EL (cell line): Measurements from ENCODE around the gene SORBS1.
"Not testable (repeated sequence)": the region's sequence is repeated elsewhere in the genome, so short reads cannot be mapped to it uniquely, and the experiment has no call there.

Experiments used
- DNase-seq: peaks from one replicate; pipeline ENCODE4 v3.0.0-alpha.2; 2016

Gene SORBS1

DNA sequence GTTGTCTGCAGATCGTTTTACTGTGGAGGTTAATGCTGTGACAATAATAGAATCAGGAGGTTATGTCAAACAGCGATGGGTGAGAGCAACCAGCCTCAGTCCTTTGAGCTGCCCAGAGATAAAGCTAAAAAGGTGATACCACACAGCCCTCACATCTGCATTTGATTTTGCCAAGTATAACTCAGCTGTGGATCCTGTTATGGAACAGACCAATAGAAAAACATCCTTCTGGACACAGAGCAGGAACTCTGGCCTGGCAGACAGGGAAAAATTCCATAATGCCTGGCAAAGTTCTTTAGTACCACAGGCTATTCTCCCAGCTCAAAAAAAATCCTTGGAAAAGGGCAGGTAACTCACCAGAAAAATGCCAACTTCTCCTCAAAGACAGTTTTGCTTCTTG is 183.2 kb downstream of the SORBS1 start:
- DNase-seq, result no peak

DNA sequence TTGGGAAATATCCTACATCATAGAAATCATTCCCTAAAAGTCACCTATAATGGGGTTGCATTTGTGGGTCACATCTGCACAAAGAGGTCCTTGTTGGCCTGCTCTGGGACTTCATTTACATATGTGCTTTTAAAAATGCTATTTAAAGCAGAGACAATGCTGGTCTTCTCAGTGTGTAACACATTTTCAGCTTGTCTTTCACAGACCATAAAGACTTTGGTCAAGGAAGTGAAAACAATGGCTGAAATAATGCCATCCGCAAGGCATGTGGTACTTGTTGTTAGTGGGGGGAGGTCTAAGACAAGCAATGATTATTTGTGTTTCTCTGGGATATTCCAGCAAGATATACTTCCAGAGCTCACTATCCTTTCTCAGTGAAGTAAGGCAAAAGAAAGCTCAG is 185.8 kb downstream of the SORBS1 start:
- no peak for DNase-seq

DNA sequence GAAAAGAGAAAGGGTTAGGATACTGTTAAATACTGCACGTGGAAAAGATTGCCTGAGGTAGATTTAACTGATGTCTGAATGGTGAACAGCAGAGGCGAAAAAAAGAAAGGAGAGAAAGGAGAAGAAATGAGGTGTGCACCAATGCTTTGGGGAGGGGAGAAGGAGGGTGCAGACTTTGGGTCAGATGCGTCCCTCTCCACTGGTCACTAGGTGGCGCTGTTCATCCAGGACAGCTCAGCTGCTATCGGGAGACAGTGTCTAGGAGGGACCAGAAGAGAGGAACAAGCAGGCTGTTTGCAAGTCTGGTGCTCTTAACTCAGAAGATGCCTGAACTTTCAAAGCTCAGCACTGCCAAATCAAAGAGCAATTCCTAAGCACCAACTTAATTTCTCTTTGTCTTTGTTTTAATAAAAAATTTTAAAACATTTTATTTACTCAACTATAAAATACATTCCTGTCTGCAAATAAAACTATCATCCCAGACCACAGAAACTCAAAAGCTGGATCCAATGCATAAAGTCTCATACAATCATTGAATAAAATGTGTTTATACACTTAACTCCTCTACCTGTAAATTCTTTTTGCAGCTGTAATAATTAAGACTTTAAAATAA is 186.5 kb downstream of the SORBS1 start:
- peak; percentile 73 for DNase-seq

DNA sequence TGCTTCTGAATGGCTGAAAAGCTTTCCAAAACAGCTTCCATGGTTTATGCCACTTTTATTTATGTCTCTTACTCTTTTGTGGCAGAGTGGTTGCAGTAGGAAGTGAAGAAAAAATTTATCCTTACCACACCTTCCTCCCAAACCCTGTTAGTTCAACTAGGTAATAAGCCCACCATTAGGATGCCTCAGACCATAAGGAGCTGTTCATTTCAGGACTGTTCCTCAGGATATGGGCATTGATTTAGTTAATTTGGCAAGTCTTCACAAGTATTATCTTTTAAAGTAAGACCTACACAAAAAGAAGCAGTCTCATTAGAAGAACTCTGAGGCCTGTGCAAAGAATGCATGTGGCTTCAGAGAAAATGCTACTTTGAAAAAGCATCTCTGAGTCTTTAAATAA is 187.5 kb downstream of the SORBS1 start:
- DNase-seq, result no peak

DNA sequence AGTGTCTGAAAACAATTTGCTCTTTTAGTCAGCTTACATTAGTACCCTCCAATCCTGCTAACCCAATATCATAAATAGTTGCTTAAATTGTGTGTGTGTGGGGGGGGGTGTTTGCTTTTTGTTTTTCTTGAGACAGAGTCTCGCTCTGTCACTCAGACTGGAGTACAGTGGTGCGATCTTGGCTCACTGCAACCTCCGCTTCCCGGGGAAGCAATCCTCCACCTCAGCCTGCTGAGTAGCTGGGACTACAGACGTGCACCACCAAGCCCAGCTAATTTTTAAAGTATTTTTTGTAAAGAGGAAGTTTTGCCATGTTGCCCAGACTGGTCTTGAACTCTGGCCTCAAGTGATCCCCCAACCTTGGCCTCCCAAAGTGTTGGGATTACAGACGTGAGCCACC is 196.8 kb downstream of the SORBS1 start:
- no peak for DNase-seq

DNA sequence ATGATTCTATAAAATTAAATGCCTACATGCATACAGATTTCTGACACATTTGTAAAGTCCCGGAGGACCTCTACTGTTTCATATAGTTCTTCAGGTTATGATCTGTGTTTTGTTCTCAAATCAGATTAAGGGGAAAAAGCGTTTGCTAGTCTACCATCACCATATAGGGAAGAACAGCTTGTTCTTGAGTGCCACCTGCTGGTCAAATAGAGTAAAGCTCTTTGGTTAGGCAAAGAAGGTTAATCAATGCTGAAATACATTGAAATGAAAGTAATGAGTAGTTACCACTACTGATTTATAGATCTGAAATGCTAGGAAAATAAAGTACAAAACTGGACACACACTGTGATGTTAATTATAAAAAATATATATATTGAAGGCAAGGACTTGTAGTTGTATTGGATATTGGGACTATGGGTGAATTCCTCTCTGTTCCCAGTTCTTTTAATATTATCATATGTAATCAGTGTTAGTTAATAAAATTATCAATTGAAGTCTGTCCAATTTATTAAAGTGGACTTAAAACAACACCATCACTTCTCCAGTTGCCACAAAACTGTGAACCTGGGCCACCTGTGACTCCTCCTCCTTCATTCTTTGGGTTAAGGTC is 197.8 kb downstream of the SORBS1 start:
- DNase-seq, result peak; percentile 74

DNA sequence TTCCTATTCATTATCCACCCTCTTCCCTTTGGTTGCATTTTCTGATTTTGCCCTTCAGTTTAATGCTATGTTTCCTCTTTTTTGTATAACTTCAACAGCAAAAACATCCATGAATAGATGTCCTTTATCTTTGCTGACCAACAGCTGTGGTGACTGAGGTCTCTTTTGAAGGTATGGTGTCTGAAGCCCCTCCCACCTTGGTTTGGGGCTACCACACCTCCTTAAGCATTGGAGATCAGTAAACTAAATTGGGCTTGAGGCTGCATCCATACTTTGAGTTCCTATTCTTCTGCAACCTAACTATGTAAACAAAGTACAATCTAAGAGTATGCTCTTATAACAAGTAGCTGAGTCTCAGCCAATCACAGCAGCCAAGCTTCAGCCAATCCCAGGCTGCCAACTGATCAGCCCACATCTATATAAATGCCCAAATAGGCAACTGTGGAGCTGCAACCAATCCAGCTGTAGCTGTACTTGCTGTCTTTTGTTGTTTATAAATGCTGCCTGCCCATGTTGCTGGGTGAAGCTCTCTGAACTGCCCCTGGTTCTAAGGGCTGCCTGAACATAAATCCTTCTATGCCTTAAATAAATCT is 201.0 kb downstream of the SORBS1 start:
- DNase-seq, result peak; percentile 24

DNA sequence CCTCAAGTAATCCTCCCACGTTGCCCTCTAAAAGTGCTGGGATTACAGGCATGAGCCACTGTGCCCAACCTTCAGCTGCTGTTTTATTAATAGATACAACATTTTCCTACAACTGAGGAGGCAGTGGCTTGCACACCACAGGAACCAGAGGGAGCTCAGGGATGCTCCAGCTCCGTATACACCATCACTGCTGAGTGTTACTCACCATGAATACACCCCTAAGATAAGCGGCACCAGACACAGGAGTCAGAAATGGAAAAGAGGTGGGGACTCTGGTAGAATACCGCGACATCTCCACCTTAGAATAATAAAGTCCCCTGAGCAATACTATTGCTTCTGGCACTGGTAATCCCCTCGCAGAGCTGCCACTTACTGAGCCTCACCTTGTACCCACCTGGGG is 201.7 kb downstream of the SORBS1 start:
- no peak for DNase-seq

DNA sequence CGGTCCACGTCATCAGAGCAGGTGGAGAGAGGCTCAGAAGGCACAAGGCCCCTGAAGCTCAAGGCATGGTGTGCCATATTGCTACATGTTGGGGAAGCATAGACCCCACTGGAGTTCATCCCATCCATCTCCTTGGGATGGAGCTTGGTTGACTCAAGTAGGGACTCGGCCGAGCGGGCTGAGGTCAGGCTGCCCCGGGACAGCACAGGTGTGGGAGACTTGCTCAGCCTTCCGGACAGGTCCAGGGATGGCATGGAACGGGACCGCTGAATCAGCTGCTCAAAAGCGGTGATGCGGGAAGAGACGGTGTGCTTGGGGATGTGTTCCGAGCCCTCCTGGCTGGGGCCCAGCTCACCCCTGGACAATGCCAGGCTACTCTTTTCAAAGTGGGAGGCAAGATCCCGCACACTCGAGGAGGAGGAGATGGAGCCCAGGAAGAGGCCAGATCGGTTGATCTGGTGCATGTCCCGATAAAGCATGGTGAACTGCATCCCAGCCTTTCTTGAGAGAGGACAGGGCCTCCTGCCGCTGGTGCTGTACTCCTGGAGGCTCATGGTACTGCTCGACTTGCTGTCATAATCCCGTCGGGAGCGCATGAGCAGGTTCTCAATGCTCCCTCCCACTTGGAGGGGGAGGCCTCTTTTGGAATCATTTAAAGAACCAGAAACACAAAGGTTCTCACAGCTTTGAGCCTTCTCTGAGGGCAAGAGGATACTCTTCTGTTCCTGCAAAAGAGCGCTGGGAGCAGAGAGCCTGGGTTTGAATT is 204.8 kb downstream of the SORBS1 start:
- DNase-seq, result no peak

DNA sequence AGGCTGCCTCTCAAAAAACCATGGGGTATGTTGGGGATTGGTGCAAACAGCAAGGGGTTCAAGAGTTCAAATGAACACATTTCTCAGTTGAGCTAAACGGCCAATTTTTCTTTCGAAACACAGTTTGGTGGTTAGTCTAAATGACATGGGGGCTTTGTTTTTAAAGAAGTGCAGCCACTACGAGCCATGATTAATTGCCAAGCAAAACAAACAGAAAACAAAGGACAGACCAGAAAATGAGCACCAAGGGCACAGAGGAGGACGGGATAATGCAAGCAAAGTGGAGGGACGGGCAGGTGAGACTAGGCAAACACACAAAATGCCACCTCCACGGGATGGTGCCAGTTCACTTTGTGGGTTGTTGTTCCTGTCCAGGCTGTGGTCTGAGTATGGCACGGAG is 205.9 kb downstream of the SORBS1 start:
- DNase-seq, result no peak

DNA sequence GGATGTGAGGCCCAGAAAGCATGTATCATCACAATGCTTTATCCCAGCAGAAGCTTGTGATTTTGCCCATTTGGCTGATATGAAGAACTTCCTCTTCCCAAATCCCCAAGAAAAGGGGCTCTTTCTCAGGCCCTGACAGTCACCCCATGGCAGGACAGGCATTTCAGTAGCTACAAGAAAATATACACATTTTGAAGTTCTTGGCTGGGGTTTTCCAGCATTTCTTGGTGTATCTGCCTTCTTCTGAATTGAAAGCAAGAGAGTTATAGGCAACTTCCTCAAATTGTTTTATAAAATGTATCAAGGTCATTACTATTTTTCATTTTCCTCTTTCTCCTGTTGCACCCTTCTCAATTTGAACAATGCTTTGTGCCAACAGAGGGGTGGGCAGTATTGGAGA is 207.1 kb downstream of the SORBS1 start:
- no peak for DNase-seq

DNA sequence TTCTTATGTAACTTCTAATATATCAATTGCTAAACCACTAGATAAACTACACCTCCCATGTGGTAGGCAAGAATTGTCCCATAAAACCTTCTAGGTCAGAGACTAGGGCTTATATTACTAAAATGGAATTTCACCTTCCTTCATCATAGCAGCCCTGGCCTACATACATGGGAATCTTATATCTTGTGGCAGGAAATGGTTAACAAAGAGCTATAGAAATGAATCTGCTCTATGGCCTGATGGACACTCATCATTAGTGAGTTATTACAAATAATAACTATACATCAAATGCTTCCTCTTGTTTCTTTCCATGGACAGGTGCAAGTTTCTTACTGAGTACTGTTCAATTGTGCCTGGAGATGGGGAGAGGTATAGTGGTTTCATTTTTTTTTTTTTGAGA is 208.0 kb downstream of the SORBS1 start:
- no peak for DNase-seq

DNA sequence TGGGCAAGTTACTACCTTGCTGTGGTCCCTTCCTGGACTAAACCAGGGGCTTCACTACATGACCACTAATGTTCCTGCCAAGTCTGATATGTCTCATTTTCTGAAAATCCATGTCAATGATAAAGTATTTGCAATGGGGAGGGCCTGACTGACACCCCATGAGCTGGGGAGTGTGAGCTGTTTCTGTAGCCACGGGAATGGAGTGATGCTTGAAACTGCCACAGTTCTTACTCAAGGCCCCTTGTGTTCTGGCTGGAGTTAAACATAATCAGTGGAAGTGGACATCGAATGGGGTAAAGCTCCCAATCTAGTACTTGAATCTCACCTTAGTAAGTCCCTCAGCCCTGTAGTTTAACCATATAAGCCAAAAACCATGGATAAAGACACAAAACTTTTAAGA is 208.5 kb downstream of the SORBS1 start:
- DNase-seq, result no peak

DNA sequence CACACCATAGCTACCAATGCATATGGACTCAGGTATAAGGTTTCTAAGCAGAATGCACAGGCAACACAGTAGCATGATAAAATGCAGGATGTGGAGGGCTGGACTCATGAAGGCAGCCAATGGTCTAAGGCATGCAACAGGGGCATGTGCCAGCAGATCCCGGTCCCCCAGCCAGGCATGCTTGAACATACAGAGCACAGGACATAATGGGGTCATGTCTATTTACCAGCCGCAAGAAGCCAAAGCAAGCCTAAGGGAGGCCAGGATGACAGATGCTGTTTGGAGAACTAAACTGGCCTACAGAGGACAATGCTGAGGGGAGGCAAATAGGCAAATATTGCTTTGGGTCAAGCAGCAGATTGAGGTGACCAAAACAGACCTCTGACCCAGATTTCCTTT is 210.3 kb downstream of the SORBS1 start:
- DNase-seq, result no peak

DNA sequence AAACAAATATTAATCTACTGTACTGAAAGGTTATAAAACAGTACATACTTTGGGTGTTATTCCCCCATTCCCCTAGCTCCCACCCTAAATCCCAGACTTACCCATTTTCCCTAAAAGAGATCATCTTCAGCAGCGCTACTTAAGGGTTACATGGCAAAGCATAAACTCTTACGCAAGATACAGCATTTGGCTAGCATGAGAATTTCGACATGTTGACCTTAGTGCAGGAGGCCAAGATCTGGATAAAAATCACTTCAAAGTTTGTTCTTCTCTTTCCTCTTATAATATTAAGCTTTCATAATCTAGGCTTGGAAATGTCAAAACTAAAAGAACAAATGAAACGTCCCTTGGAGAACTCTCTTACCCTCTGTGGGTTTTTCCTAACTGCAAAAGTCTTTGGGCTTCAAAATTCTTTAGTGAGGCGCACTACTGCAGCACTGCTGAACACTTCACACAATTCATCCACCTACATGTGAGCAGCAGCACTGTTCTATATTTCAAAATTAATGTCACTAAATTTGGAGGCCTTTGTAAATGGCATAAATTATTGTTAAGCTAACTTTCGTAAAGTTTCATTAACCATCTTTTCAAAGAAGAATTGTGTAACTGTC is 210.8 kb downstream of the SORBS1 start:
- DNase-seq, result no peak

DNA sequence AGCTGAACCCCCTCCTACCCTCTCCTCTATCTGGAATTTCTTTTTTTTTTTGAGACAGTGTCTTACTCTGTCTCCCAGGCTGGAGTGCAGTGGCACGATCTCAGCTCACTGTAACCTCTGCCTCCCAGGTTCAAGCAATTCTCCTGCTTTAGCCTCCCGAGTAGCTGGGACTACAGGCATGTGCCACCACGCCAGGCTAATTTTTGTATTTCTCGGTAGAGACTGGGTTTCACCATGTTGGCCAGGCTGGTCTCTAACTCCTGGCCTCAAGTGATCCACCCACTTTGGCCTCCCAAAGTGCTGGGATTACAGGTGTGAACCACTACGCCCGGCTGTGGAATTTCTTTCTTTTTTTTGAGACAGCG is 213.8 kb downstream of the SORBS1 start:
- not testable (repeated sequence) for DNase-seq

DNA sequence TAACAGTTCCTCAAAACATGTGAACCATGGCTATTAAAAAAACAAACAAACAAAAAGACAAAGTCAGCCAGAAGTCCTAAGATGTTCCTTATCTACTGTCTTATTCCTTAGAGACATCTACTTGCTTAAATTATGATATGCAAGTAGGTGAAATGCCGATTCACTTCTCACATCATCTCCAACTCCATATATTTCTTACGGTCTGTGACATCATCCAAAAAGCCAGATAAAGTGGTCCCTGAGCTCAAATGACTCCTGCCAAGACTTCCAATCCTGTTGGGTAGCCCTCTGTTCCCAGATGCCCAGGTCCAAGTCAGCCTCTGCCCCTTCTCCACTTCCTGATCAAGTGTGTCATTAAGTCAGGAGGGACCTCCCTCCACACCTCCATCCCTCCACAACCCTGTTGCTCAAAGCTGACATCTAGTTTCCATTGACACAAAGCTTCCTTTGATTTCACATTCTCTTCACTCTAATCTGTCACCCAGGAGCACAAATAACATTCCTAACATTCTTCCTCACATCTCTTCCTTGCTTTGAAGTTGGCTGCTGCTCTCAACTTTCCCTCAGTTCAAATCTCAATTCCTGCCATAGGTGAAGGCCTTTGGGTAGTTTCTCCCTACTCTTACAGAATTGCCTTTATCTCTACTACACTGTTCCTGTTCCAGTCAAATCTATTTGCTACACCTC is 214.3 kb downstream of the SORBS1 start:
- peak; percentile 22 for DNase-seq

DNA sequence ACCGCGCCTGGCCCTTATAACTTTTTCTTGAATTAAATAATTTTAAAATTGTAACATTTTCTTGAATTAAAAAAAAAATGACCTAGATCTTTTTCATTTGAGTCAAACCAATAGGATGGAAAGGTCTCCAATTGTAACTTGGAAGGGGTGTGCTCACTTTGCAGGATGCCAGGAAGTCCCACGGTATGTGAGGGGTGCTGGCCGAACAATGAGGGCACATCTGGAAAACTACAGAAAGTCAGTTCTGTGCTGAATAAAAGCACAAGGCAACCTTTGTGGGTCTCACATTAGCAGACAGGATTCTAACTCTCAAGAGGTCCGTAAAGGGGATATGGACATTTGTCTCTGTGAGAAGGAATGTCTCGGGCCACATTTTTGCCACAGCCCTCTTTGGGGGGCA is 217.6 kb downstream of the SORBS1 start:
- no peak for DNase-seq

DNA sequence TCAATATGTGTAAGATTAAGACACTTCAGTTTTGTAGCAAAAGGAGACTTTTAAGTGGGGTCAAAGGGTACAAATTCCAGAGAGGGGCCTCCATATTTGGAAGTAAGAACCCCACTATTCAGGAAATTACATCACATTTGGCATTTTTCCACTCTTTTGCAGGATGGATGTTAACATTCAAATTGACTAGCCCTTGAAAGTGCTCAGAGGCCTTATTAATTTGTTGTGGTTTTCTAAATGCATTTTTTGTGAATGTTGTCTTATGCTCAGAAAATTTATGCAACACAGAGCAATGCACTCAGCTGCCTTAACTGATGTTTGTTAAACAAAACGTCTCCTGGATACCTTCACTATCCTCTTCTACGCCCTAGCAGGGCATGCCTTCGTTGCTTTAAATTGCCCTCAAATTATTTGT is 219.4 kb downstream of the SORBS1 start:
- DNase-seq, result peak; percentile 83

DNA sequence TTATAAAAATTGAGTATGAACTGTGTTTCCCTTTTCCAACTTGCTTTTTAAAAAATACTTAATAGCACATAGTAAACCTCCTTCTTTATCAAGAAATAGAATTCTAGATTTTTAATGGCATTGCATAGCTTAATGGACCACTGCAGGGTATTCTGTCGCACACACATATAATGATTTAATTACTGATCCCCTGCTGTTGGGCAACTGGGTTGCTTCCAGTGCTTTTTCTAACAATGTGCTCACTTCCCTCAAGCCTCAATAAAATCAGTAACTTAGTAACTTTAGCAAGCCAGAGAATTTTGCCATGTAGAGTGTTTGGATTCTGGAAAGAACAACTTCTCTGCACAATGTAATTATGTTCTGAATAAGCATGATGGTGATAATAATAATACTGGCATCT is 221.3 kb downstream of the SORBS1 start:
- no peak for DNase-seq

DNA sequence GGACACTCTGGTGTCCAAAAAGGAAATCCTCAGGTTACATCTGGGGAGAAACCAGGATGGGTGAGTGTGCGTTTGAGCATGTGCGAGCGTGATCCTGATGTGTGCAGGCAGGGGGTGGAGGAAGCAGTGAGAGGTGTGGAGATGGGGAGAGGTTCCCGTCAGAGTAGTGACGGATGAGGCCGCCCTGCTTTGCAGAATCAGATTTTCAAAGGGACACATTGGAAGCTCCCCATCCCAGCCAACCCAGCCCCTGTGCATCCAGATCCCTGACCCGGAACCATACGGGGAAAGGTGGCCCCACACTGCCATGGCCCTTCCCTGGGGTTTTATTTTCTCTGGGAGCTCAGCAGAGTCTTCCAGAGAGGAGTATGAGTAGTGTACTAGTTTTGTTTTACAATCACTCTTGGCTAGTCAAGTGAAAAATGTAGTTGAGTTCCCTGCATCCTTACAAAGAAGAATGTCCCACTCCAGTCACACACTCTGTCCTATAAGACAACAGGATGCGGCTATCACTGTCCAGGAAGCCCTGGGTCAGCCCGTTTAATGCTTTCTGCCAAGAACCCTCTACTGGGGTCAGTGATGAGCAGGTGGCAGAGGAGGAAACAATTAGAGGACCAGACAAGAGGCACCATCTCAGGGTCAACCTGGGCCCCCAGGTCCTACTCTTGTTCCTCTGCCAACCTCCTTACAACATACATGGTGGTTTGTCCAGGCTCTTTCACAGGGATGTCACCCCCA is 223.6 kb downstream of the SORBS1 start:
- DNase-seq, result no peak

DNA sequence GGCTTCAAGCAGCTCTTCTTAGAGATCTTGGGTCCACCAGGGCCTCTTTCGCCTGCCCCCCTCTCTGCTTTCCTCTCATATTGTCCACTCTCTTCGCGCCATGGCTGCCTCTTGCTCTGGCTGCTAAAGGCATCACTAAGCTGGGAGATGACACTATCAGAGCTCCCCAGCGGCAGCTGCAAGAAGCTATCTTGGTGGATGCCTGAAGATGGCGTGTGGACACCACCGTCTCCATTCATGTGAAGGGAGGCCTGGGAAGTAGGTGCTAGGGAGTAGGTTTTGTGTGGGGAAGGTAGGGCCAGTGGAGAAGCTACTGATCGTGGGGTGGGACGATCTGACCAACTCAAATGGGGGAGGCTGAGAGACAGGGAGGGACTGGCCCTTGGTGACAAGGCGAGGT is 224.5 kb downstream of the SORBS1 start:
- DNase-seq, result no peak
